HG03457 (cell line): Measurements from ENCODE around the gene AOX1.
"Not testable (repeated sequence)": the region's sequence is repeated elsewhere in the genome, so short reads cannot be mapped to it uniquely, and the experiment has no call there.

ENCODE experiments used
- ATAC-seq: cut with Tn5 transposase; IDR thresholded peaks from one replicate; pipeline ENCODE4 v1.9.1; 2021; ENCODE audit warnings: moderate number of reproducible peaks; ENCODE audit not compliant: unreplicated experiment

AOX1 gene

GRCh38 chr2:200600549-200601225 lies 14.9 kb downstream of the AOX1 start:
- ATAC-seq: no peak

GRCh38 chr2:200602584-200602983 lies 16.8 kb downstream of the AOX1 start:
- no peak for ATAC-seq

GRCh38 chr2:200603972-200604371 lies 18.2 kb downstream of the AOX1 start:
- no peak for ATAC-seq

- ATAC-seq: no peak
Measured at GRCh38 chr2:200604571-200605255, 18.9 kb downstream of the AOX1 start.

- no peak for ATAC-seq
Measured at GRCh38 chr2:200608341-200609027, 22.7 kb downstream of the AOX1 start.

GRCh38 chr2:200609028-200609614 lies 23.3 kb downstream of the AOX1 start:
- no peak for ATAC-seq

GRCh38 chr2:200610217-200610616 lies 24.4 kb downstream of the AOX1 start:
- not testable (repeated sequence) for ATAC-seq

GRCh38 chr2:200613692-200614091 lies 27.9 kb downstream of the AOX1 start:
- no peak for ATAC-seq

GRCh38 chr2:200614249-200614648 lies 28.4 kb downstream of the AOX1 start:
- no peak for ATAC-seq

GRCh38 chr2:200615247-200615646 lies 29.4 kb downstream of the AOX1 start:
- ATAC-seq: no peak

- no peak for ATAC-seq
Measured at GRCh38 chr2:200616193-200616592, 30.4 kb downstream of the AOX1 start.

- ATAC-seq: no peak
Measured at GRCh38 chr2:200616656-200617055, 30.8 kb downstream of the AOX1 start.

GRCh38 chr2:200617156-200618053 lies 31.6 kb downstream of the AOX1 start:
- no peak for ATAC-seq

GRCh38 chr2:200618054-200618419 lies 32.2 kb downstream of the AOX1 start:
- no peak for ATAC-seq

GRCh38 chr2:200618590-200619021 lies 32.8 kb downstream of the AOX1 start:
- no peak for ATAC-seq

GRCh38 chr2:200619279-200619678 lies 33.5 kb downstream of the AOX1 start:
- ATAC-seq: no peak

GRCh38 chr2:200620606-200621390 lies 35.0 kb downstream of the AOX1 start:
- ATAC-seq: no peak

- ATAC-seq: no peak
Measured at GRCh38 chr2:200622106-200622505, 36.3 kb downstream of the AOX1 start.

GRCh38 chr2:200624026-200624425 lies 38.2 kb downstream of the AOX1 start:
- ATAC-seq: no peak

GRCh38 chr2:200624658-200625057 lies 38.8 kb downstream of the AOX1 start:
- ATAC-seq: no peak
